Measurements from ENCODE around the gene ABHD14A. TPM values are rescaled to one million over a fixed set of nuclear protein-coding genes. Genes with fewer than 3 reads are reported as not detected.

ABHD14A gene
- total and polyA plus RNA-seq, 2 of the 13 experiments (the other 11 are each of a cell fraction or from before 2014, with no cell fraction given) = 29.5 to 46.9 TPM

GRCh38 chr3:51967384-51968169, 7.3 kb upstream of the ABHD14A start, which contains the start of gene PCBP4 (continued):
- 0 out of 2 replicates have a peak, but pooled peaks have one; percentile 48 for TF ChIP-seq ZXDC (CRISPR knock-in tag; IDR thresholded peaks at IDR 0.05)
- TF ChIP-seq SP2 (CRISPR knock-in tag; IDR thresholded peaks at IDR 0.05) = peak; percentile 7; the same call in 1 of the 2 replicates
- TF ChIP-seq PHF21A (CRISPR knock-in tag; IDR thresholded peaks at IDR 0.05) = peak; percentile 22; the same call in 1 of the 2 replicates
- TF ChIP-seq PRDM4 (CRISPR knock-in tag; IDR thresholded peaks at IDR 0.05; ENCODE audit: borderline replicate concordance) = no peak
- TF ChIP-seq RBM39 (IDR thresholded peaks at IDR 0.05; ENCODE audit: low read depth, low read length, poor library complexity, severe bottlenecking) = peak; percentile 41
- peak; percentile 43; the same call in 1 of the 2 replicates for TF ChIP-seq ARNT2 (CRISPR knock-in tag; IDR thresholded peaks at IDR 0.05; ENCODE audit: low read depth)
- TF ChIP-seq TCF12 (IDR thresholded peaks at IDR 0.05) = no peak
- TF ChIP-seq TCF12 (CRISPR knock-in tag; IDR thresholded peaks at IDR 0.05) = 0 out of 2 replicates have a peak, but pooled peaks have one; percentile 24
- peak; percentile 64; the same call in 1 of the 2 replicates for TF ChIP-seq ZNF446 (CRISPR knock-in tag; IDR thresholded peaks at IDR 0.05)
- TF ChIP-seq HES4 (CRISPR knock-in tag; IDR thresholded peaks at IDR 0.05; ENCODE audit: borderline replicate concordance) = 0 out of 2 replicates have a peak, but pooled peaks have one; percentile 10
- no peak for TF ChIP-seq THAP7 (CRISPR knock-in tag; IDR thresholded peaks at IDR 0.05)
- TF ChIP-seq SAP130 (CRISPR knock-in tag; IDR thresholded peaks at IDR 0.05; ENCODE audit: low read depth) = peak; percentile 44; the same call in 1 of the 2 replicates
- 0 out of 2 replicates have a peak, but pooled peaks have one; percentile 35 for TF ChIP-seq TRIM24 (CRISPR knock-in tag; IDR thresholded peaks at IDR 0.05)
- 0 out of 2 replicates have a peak, but pooled peaks have one; percentile 21 for TF ChIP-seq BRD4 (CRISPR knock-in tag; IDR thresholded peaks at IDR 0.05)
- TF ChIP-seq YEATS4 (CRISPR knock-in tag; IDR thresholded peaks at IDR 0.05; ENCODE audit: borderline replicate concordance) = 0 out of 2 replicates have a peak, but pooled peaks have one; percentile 26
- TF ChIP-seq NFIC (IDR thresholded peaks at IDR 0.05; ENCODE audit: low read length) = no peak
- TF ChIP-seq BORCS8-MEF2B (CRISPR knock-in tag; IDR thresholded peaks at IDR 0.05) = 0 out of 2 replicates have a peak, but pooled peaks have one; percentile 36
- no peak for TF ChIP-seq YEATS2 (CRISPR knock-in tag; IDR thresholded peaks at IDR 0.05; ENCODE audit: borderline replicate concordance)
- no peak for TF ChIP-seq KLF13 (CRISPR knock-in tag; IDR thresholded peaks at IDR 0.05)
- 0 out of 2 replicates have a peak, but pooled peaks have one; percentile 6 for TF ChIP-seq ZBTB25 (CRISPR knock-in tag; IDR thresholded peaks at IDR 0.05)
- no peak for TF ChIP-seq ZNF256 (CRISPR knock-in tag; conservative IDR thresholded peaks at IDR 0.05)
- TF ChIP-seq NFE2L1 (CRISPR knock-in tag; IDR thresholded peaks at IDR 0.05; ENCODE audit: borderline replicate concordance) = no peak
- TF ChIP-seq SPEN (CRISPR knock-in tag; IDR thresholded peaks at IDR 0.05; ENCODE audit: low read depth) = peak; percentile 18; the same call in 1 of the 2 replicates

All from HepG2 (cell line).